KMS-11 (cell line): Measurements from ENCODE around the gene SMAD2.
"Not testable (repeated sequence)": the region's sequence is repeated elsewhere in the genome, so short reads cannot be mapped to it uniquely, and the experiment has no call there.

Source experiments
- H2AFZ ChIP-seq: fragments of 200-600 bp; sonication (generic); 2 replicates; pipeline ENCODE4 v1.6.1; 2016; ENCODE audit warnings: antibody characterized with exemption, mixed run types, low read depth
- H3K27ac ChIP-seq: fragments of 200-600 bp; sonication (generic); 2 replicates; pipeline ENCODE4 v1.6.1; 2016; ENCODE audit warnings: mild to moderate bottlenecking, mixed run types
- H3K27me3 ChIP-seq: fragments of 200-600 bp; sonication (generic); 2 replicates; pipeline ENCODE4 v1.6.1; 2017; ENCODE audit warnings: mild to moderate bottlenecking, low read depth, mixed run types, moderate library complexity; ENCODE audit not compliant: insufficient read depth
- H3K36me3 ChIP-seq: fragments of 200-600 bp; sonication (generic); 2 replicates; pipeline ENCODE4 v1.6.1; 2017; ENCODE audit warnings: mild to moderate bottlenecking, mixed run types; ENCODE audit not compliant: insufficient read depth
- H3K4me1 ChIP-seq: fragments of 200-600 bp; sonication (generic); 2 replicates; pipeline ENCODE4 v1.6.1; 2016; ENCODE audit warnings: mild to moderate bottlenecking, low read depth, mixed run types; ENCODE audit not compliant: poor library complexity, severe bottlenecking
- H3K4me2 ChIP-seq: fragments of 200-600 bp; sonication (generic); 2 replicates; pipeline ENCODE4 v1.7.0; 2016; ENCODE audit warnings: mild to moderate bottlenecking, mixed run types
- H3K4me3 ChIP-seq: fragments of 200-600 bp; sonication (generic); IDR thresholded peaks from 2 replicates; pipeline ENCODE4 v1.6.1; 2017; ENCODE audit warnings: low read depth, low read length, mixed read lengths; ENCODE audit not compliant: insufficient read depth
- H3K79me2 ChIP-seq: fragments of 200-600 bp; sonication (generic); 2 replicates; pipeline ENCODE4 v1.6.1; 2016; ENCODE audit warnings: low read depth, mixed run types; ENCODE audit not compliant: insufficient read depth
- H3K9ac ChIP-seq: fragments of 200-600 bp; sonication (generic); 2 replicates; pipeline ENCODE4 v1.6.1; 2016; ENCODE audit warnings: mild to moderate bottlenecking, mixed run types
- H4K20me1 ChIP-seq: fragments of 200-600 bp; sonication (generic); 2 replicates; pipeline ENCODE4 v1.6.1; 2016; ENCODE audit warnings: mild to moderate bottlenecking, mixed run types; ENCODE audit not compliant: insufficient read depth
- TF ChIP-seq, protein P1 (sequence below): fragments of 200-600 bp; sonication (generic); conservative IDR thresholded peaks from 2 replicates; pipeline ENCODE4 v1.6.1; 2017; ENCODE audit warnings: low read depth, mild to moderate bottlenecking, antibody characterized with exemption, low read length, moderate library complexity, mixed read lengths

SMAD2 gene

DNA sequence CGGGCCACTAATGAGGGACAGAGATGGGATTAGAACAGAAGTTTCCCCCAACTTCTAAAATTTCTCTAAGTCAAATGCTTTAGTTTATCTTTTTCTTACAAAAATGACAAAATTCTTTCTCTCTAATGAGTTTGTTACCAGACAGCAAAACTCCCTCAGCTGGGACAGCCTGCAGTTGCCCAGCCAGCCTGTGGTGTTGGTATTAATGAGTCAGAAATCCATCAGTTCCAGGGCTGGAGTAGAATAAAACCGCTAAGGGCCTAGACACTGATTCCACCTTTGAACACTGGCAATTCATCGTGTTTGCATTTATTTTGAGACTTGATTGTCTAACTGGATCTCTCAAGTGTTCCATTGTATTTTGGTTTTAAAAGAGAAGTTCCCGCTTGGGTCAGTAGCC lies 38.3 kb upstream of the SMAD2 start:
- Histone ChIP-seq H3K27ac (no peak overlapping the region), H3K27me3 (no peaks in the 10 kb centered on the region), H2AFZ (no peak overlapping the region), H4K20me1 (no peaks in the 10 kb centered on the region), H3K4me3 (no peak overlapping the region), H3K4me1 (no peaks in the 10 kb centered on the region), H3K4me2 (no peak overlapping the region), H3K79me2 (no peaks in the 10 kb centered on the region), H3K36me3 (no peaks in the 10 kb centered on the region), H3K9ac (no peak overlapping the region)
- TF ChIP-seq, protein P1, sequence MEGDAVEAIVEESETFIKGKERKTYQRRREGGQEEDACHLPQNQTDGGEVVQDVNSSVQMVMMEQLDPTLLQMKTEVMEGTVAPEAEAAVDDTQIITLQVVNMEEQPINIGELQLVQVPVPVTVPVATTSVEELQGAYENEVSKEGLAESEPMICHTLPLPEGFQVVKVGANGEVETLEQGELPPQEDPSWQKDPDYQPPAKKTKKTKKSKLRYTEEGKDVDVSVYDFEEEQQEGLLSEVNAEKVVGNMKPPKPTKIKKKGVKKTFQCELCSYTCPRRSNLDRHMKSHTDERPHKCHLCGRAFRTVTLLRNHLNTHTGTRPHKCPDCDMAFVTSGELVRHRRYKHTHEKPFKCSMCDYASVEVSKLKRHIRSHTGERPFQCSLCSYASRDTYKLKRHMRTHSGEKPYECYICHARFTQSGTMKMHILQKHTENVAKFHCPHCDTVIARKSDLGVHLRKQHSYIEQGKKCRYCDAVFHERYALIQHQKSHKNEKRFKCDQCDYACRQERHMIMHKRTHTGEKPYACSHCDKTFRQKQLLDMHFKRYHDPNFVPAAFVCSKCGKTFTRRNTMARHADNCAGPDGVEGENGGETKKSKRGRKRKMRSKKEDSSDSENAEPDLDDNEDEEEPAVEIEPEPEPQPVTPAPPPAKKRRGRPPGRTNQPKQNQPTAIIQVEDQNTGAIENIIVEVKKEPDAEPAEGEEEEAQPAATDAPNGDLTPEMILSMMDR: no peak

DNA sequence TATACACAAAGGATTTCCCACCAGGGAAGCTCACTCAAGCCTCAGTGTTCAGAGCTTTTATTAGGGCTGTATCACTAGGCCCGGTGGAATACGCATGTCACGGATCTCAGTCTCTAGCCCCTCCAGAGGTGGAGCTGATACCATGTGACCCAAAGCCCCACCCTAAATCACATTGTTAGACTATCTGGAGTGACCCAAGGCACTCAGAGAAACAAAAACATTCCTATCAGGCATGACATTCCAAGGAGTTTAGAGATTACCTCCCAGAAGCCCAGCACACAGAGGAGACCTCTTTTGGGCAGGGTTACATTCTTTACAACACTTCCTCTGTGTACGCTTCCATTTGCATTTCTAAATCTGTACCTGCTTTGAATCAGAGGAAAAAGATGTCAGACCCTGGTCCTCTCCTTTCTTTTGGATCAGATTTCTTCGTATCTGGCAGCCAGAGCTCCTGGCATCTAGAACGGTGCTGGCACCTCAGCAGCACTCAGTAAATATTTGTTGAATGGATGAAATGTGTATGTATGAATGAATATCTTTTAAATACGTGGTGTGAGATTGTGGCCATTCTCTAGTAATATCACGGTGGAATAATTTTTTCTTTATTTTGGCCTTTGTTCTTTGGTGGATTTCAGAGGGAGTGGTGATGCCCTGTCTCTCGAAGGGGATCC lies 37.7 kb upstream of the SMAD2 start:
- no peak overlapping the region for H3K9ac ChIP-seq
- no peaks in the 10 kb centered on the region for H3K36me3 ChIP-seq
- H3K4me1 ChIP-seq: no peaks in the 10 kb centered on the region
- TF ChIP-seq, protein P1: no peak
- H4K20me1 ChIP-seq: no peaks in the 10 kb centered on the region
- no peaks in the 10 kb centered on the region for H3K79me2 ChIP-seq
- no peak overlapping the region for H3K27ac ChIP-seq
- H2AFZ ChIP-seq: no peak overlapping the region
- no peak overlapping the region for H3K4me2 ChIP-seq
- no peaks in the 10 kb centered on the region for H3K27me3 ChIP-seq
- H3K4me3 ChIP-seq: no peak overlapping the region

DNA sequence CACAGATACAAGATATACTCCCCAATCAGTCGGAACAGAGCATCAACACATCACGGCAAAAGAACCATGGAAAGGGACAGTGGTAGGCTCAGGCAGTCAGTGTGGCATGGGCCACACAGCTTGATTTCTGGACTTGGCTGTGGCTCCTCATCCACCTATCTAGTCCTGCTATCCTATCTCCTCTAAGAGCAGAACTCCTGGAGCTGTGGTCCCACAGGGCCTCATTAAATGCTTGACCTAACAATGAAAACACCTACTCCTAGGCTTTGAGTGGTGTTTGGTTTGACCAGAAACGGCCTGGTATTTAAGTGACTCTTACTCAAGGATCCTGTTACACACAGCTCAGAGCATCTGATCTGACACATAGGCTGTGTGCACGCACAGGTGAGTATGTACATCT lies 33.6 kb upstream of the SMAD2 start:
- TF ChIP-seq, protein P1: no peak
- Histone ChIP-seq H3K79me2 (no peaks in the 10 kb centered on the region), H3K27me3 (no peaks in the 10 kb centered on the region), H3K36me3 (no peaks in the 10 kb centered on the region), H3K27ac (no peak overlapping the region), H4K20me1 (no peaks in the 10 kb centered on the region), H3K4me3 (no peak overlapping the region), H3K9ac (no peak overlapping the region), H3K4me1 (no peaks in the 10 kb centered on the region), H3K4me2 (no peak overlapping the region), H2AFZ (no peak overlapping the region)

DNA sequence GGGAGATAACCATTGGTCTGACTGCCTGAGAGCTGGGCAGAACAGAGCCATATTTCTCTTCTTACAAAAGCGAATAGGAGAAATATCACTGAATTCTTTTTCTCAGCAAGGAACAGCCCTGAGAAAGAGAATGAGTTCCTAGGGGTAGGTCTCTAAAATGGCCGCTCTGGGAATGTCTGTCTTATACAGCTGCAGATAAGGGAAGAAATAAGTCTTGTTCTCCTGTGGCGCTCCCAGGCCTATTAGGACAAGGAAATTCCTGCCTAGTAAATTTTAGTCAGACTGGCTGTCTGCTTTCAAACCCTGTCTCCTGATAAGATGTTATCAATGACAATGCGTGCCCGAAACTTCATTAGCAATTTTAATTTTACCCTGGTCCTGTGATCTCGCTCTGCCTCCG lies 30.5 kb upstream of the SMAD2 start:
- H3K36me3 ChIP-seq, H3K27me3 ChIP-seq, H3K4me2 ChIP-seq, H3K9ac ChIP-seq, H3K27ac ChIP-seq, H3K4me1 ChIP-seq, H3K79me2 ChIP-seq, H3K4me3 ChIP-seq, H2AFZ ChIP-seq, H4K20me1 ChIP-seq: not testable (repeated sequence)

DNA sequence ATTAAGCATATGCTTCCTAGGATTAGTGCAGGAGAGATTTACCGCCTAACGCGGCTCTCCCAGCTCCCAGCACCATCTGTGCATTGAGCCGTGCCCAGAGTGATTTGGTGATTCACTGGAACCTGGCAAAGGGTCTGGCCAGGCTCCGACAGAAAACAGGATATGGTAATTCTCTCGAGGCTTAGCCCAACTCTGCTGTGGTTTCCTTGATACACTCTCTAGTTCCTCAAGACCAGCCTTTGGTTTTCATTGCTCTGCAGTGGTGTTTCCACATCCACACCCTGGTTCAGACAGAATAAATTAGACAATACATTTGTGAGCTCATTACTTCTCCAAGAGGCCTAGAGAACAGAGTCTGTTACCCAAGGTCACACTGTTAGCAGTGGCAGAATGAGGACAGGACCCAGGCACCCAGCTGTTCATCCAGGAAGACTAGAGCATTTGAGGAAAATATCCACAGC lies 23.0 kb upstream of the SMAD2 start:
- TF ChIP-seq, protein P1: no peak
- H3K4me3 ChIP-seq: no peak overlapping the region
- H3K79me2 ChIP-seq: no peaks in the 10 kb centered on the region
- H3K9ac ChIP-seq: no peak overlapping the region
- H2AFZ ChIP-seq: no peak overlapping the region
- no peaks in the 10 kb centered on the region for H3K36me3 ChIP-seq
- no peak overlapping the region for H3K27ac ChIP-seq
- no peaks in the 10 kb centered on the region for H3K27me3 ChIP-seq
- H4K20me1 ChIP-seq: no peaks in the 10 kb centered on the region
- no peak overlapping the region for H3K4me2 ChIP-seq
- no peaks in the 10 kb centered on the region for H3K4me1 ChIP-seq
